SK-N-SH treated with all-trans-retinoic acid at 6 μM for 48 hours (cell line): ENCODE results near the gene FBXW4.

ENCODE experiments used
- ATAC-seq: fragments of 200-7000 bp; cut with Tn5 transposase; 3 replicates; pipeline ENCODE4 v1.9.1; 2020; ENCODE audit warnings: mild to moderate bottlenecking, moderate library complexity
- ARNTL ChIP-seq: fragments of 450-650 bp; formaldehyde crosslinking; IDR thresholded peaks from 2 replicates; pipeline ENCODE4 v1.5.0; 2020; ENCODE audit warnings: low read depth, mild to moderate bottlenecking, moderate library complexity, borderline replicate concordance
- BACH2 ChIP-seq: fragments of 250-450 bp; sonication (Bioruptor Pico); IDR thresholded peaks from 2 replicates; pipeline ENCODE4 v1.9.0; 2021; ENCODE audit warnings: mild to moderate bottlenecking, borderline replicate concordance
- CSDC2 ChIP-seq: fragments of 250-450 bp; sonication (Bioruptor Pico); IDR thresholded peaks from 2 replicates; pipeline ENCODE4 v1.5.0; 2020; ENCODE audit warnings: mild to moderate bottlenecking, moderate library complexity
- CSRNP3 ChIP-seq: fragments of 250-450 bp; sonication (Bioruptor Pico); IDR thresholded peaks from 2 replicates; pipeline ENCODE4 v1.5.1; 2021; ENCODE audit warnings: mild to moderate bottlenecking, moderate library complexity
- ESRRG ChIP-seq: fragments of 250-450 bp; sonication (Bioruptor Pico); IDR thresholded peaks from 2 replicates; pipeline ENCODE4 v1.6.1; 2021; ENCODE audit warnings: mild to moderate bottlenecking
- ISL1 ChIP-seq: fragments of 250-450 bp; sonication (Bioruptor Pico); IDR thresholded peaks from 2 replicates; pipeline ENCODE4 v2.1.2; 2022; ENCODE audit warnings: mild to moderate bottlenecking, moderate library complexity
- OSR1 ChIP-seq: fragments of 250-450 bp; sonication (Bioruptor Pico); IDR thresholded peaks from 2 replicates; pipeline ENCODE4 v1.8.0; 2022; ENCODE audit warnings: moderate library complexity, mild to moderate bottlenecking, inconsistent platforms
- PATZ1 ChIP-seq: fragments of 250-450 bp; sonication (Bioruptor Pico); IDR thresholded peaks from 2 replicates; pipeline ENCODE4 v1.8.0; 2020; ENCODE audit warnings: mild to moderate bottlenecking, moderate library complexity, borderline replicate concordance
- PPARA ChIP-seq: fragments of 250-450 bp; sonication (Bioruptor Pico); IDR thresholded peaks from 2 replicates; pipeline ENCODE4 v1.5.0; 2020; ENCODE audit warnings: mild to moderate bottlenecking, borderline replicate concordance
- RARB ChIP-seq: fragments of 250-450 bp; sonication (Bioruptor Pico); IDR thresholded peaks from 2 replicates; pipeline ENCODE4 v1.8.0; 2021; ENCODE audit warnings: mild to moderate bottlenecking, moderate library complexity
- SNAI2 ChIP-seq: fragments of 250-450 bp; sonication (Bioruptor Pico); IDR thresholded peaks from 2 replicates; pipeline ENCODE4 v1.5.0; 2020; ENCODE audit warnings: mild to moderate bottlenecking, moderate library complexity
- TCF4 ChIP-seq: fragments of 250-450 bp; sonication (Bioruptor Pico); IDR thresholded peaks from 2 replicates; pipeline ENCODE4 v1.8.0; 2021; ENCODE audit warnings: mild to moderate bottlenecking, moderate library complexity, borderline replicate concordance
- TSHZ2 ChIP-seq: fragments of 250-450 bp; sonication (Bioruptor Pico); IDR thresholded peaks from 2 replicates; pipeline ENCODE4 v1.5.0; 2020; ENCODE audit warnings: mild to moderate bottlenecking, moderate library complexity
- ZC3H10 ChIP-seq: fragments of 250-450 bp; sonication (Bioruptor Pico); IDR thresholded peaks from 2 replicates; pipeline ENCODE4 v1.5.1; 2021; ENCODE audit warnings: mild to moderate bottlenecking, moderate library complexity
- ZFP3 ChIP-seq: fragments of 250-450 bp; sonication (Bioruptor Pico); IDR thresholded peaks from 2 replicates; pipeline ENCODE4 v1.5.0; 2020; ENCODE audit warnings: mild to moderate bottlenecking, moderate library complexity
- ZFP30 ChIP-seq: fragments of 450-650 bp; formaldehyde crosslinking; IDR thresholded peaks from 2 replicates; pipeline ENCODE4 v1.5.0; 2022; ENCODE audit warnings: mild to moderate bottlenecking, moderate library complexity
- ZNF565 ChIP-seq: fragments of 450-650 bp; formaldehyde crosslinking; conservative IDR thresholded peaks from 2 replicates; pipeline ENCODE4 v1.5.0; 2020; ENCODE audit warnings: low read depth, mild to moderate bottlenecking, moderate library complexity
- ZNF70 ChIP-seq: fragments of 450-650 bp; formaldehyde crosslinking; IDR thresholded peaks from 2 replicates; pipeline ENCODE4 v1.5.0; 2020; ENCODE audit warnings: mild to moderate bottlenecking, moderate library complexity
- TF ChIP-seq, protein P1 (sequence below): fragments of 250-450 bp; sonication (Bioruptor Pico); IDR thresholded peaks from 2 replicates; pipeline ENCODE4 v1.8.0; 2021; ENCODE audit warnings: low read depth, mild to moderate bottlenecking, moderate library complexity, borderline replicate concordance
- TF ChIP-seq, protein P2 (sequence below): fragments of 250-450 bp; sonication (Bioruptor Pico); IDR thresholded peaks from 2 replicates; pipeline ENCODE4 v1.5.1; 2020; ENCODE audit warnings: low read depth, mild to moderate bottlenecking, moderate library complexity

FBXW4 gene

GRCh38 chr10:101565370-101565900 is 129.5 kb downstream of the FBXW4 start:
- TF ChIP-seq BACH2 = no peak
- no peak for TF ChIP-seq OSR1 (CRISPR knock-in tag)
- TF ChIP-seq, all 23 proteins: peak for 0
- no peak for ATAC-seq

GRCh38 chr10:101564490-101564991 is 130.4 kb downstream of the FBXW4 start:
- TF ChIP-seq TCF4 (CRISPR knock-in tag) (no peak), CSDC2 (no peak), BACH2 (no peak), ZFP3 (CRISPR knock-in tag) (no peak), SNAI2 (CRISPR knock-in tag) (no peak), ESRRG (CRISPR knock-in tag) (no peak), ARNTL (CRISPR knock-in tag) (no peak), ZNF565 (CRISPR knock-in tag) (no peak), OSR1 (CRISPR knock-in tag) (no peak), ZNF70 (CRISPR knock-in tag) (no peak), ZFP30 (CRISPR knock-in tag) (no peak), TSHZ2 (CRISPR knock-in tag) (no peak), PPARA (CRISPR knock-in tag) (no peak), PATZ1 (CRISPR knock-in tag) (no peak), RARB (no peak), ISL1 (CRISPR knock-in tag) (no peak), CSRNP3 (CRISPR knock-in tag) (no peak), ZC3H10 (CRISPR knock-in tag) (no peak)
- TF ChIP-seq, protein P1, sequence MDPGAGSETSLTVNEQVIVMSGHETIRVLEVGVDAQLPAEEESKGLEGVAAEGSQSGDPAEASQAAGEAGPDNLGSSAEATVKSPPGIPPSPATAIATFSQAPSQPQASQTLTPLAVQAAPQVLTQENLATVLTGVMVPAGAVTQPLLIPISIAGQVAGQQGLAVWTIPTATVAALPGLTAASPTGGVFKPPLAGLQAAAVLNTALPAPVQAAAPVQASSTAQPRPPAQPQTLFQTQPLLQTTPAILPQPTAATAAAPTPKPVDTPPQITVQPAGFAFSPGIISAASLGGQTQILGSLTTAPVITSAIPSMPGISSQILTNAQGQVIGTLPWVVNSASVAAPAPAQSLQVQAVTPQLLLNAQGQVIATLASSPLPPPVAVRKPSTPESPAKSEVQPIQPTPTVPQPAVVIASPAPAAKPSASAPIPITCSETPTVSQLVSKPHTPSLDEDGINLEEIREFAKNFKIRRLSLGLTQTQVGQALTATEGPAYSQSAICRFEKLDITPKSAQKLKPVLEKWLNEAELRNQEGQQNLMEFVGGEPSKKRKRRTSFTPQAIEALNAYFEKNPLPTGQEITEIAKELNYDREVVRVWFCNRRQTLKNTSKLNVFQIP (CRISPR knock-in tag) = no peak
- TF ChIP-seq, all 23 proteins: peak for 0
- ATAC-seq = no peak

- TF ChIP-seq TCF4 (CRISPR knock-in tag) = no peak
- TF ChIP-seq ZC3H10 (CRISPR knock-in tag) = no peak
- TF ChIP-seq, protein P2, sequence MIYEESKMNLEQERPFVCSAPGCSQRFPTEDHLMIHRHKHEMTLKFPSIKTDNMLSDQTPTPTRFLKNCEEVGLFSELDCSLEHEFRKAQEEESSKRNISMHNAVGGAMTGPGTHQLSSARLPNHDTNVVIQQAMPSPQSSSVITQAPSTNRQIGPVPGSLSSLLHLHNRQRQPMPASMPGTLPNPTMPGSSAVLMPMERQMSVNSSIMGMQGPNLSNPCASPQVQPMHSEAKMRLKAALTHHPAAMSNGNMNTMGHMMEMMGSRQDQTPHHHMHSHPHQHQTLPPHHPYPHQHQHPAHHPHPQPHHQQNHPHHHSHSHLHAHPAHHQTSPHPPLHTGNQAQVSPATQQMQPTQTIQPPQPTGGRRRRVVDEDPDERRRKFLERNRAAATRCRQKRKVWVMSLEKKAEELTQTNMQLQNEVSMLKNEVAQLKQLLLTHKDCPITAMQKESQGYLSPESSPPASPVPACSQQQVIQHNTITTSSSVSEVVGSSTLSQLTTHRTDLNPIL (CRISPR knock-in tag) = no peak
- TF ChIP-seq ARNTL (CRISPR knock-in tag) = no peak
- TF ChIP-seq BACH2 = no peak
- no peak for TF ChIP-seq ZNF70 (CRISPR knock-in tag)
- TF ChIP-seq, all 23 proteins: peak for 0
- ATAC-seq = no peak
These were observed 131.4 kb downstream of the FBXW4 start for GRCh38 chr10:101563497-101564040.
